ENCODE data around the gene MISP.

The MISP gene

DNA sequence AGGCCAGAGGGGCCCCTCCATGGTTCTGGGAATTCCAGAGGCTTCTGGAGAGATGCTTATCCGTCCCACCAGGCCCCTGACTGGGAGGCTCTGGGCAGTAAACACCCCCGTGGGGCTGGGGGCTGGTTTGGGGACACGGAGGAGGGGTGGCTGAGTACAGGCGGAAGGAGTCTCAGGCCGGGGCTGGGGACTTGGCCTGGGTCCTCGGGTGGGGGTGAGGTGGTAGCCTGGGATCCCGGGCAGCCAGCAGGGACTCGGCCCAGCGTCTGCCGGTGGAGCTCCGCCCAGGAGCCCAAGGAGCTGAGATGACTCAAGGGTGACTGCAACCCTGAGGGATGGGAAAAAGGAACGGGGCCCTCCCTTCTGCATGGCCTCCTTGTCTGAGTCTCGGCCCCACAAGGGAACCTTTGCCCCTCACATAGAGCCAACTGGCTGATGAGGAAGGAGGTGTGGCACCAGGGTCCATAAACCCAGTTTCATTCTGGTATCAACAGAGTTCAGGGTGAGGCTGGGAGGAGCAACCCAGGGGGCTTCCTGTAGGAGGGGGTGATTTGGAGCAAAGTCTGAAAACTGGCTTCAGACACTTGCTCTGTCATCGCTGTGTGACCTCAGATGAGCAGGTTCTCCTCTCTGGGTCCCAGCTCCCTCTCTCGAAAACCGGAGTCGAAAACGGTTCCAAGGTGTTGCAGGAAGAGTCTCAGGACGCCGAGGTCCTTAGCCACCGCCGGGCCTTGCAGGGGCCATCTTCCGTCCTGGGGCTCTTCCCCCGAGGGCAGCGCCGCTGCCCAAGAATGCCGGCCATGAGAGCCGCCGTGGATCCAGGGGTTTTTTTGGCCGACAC is 809 bp downstream of the MISP start:
- peak overlapping the region; percentile 97 for H3K27ac ChIP-seq
- DNase-seq (ENCODE audit: low spot score): peak; percentile 96
- TF ChIP-seq, protein P1, sequence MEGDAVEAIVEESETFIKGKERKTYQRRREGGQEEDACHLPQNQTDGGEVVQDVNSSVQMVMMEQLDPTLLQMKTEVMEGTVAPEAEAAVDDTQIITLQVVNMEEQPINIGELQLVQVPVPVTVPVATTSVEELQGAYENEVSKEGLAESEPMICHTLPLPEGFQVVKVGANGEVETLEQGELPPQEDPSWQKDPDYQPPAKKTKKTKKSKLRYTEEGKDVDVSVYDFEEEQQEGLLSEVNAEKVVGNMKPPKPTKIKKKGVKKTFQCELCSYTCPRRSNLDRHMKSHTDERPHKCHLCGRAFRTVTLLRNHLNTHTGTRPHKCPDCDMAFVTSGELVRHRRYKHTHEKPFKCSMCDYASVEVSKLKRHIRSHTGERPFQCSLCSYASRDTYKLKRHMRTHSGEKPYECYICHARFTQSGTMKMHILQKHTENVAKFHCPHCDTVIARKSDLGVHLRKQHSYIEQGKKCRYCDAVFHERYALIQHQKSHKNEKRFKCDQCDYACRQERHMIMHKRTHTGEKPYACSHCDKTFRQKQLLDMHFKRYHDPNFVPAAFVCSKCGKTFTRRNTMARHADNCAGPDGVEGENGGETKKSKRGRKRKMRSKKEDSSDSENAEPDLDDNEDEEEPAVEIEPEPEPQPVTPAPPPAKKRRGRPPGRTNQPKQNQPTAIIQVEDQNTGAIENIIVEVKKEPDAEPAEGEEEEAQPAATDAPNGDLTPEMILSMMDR (conservative IDR thresholded peaks at IDR 0.05; ENCODE audit: low read depth): no peak
- ChIA-PET CTCF (interaction anchor here (0.6 to 1.0 kb wide), 3 partner anchors 18 to 41 kb away, joined by 3 read pairs; no protein-coding TSS in a partner anchor), POLR2A (ENCODE audit: low non-redundant PET) (interaction anchor here (0.6 kb wide), 1 partner anchor 15 kb away, joined by 4 read pairs; no protein-coding TSS in a partner anchor)

DNA sequence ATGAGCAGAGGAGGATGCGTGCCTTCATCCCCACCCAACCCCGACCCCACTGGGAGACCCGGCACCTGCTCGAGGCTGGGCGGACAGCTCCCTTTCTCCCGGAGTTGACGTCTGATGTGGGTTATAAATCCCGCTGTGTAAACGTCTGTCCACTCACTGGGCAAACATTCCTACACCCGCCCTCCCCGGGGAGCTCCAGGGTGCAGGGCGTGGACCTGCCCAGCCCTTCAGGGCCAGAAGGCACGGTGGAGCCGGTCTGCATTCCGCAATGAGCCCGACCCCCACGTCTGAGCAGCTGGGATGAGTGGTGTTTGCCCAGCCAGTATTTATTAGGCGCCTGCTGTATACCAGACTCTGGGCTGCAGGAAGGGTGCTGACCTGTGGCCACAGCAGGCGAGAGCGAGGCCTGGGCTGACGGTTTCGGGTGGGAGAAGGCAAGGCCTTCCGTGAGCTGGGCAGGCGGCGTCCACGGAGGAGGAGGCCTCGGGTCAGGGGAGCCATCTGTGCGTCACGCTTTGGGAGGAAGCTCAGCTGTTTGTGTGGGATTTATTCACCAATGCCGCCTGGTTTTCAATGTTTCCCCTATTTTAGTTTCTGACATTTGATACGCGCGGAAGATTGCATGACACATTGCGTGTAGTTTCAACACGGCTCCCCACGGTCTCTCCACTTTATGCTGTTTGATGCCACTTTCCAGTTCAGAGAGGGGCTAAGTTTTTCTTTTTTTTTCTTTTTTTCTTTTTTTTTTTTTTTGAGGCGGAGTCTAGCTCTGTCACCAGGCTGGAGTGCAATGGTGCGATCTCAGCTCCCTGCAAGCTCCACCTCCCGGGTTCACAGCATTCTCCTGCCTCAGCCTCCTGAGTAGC is 2.0 kb downstream of the MISP start:
- TF ChIP-seq, protein P1 (conservative IDR thresholded peaks at IDR 0.05; ENCODE audit: low read depth): no peak
- H3K27ac ChIP-seq: peak overlapping the region; percentile 97
- peak; percentile 95 for DNase-seq (ENCODE audit: low spot score)
- POLR2A ChIA-PET (ENCODE audit: low non-redundant PET): interaction anchor here (0.5 to 1.1 kb wide), 3 partner anchors 11 to 31 kb away, joined by 3 to 6 read pairs (median 5); no protein-coding TSS in a partner anchor
- CTCF ChIA-PET: interaction anchor here (0.6 kb wide), 4 partner anchors 18 to 243 kb away, joined by 3 to 4 read pairs (median 3); no protein-coding TSS in a partner anchor

DNA sequence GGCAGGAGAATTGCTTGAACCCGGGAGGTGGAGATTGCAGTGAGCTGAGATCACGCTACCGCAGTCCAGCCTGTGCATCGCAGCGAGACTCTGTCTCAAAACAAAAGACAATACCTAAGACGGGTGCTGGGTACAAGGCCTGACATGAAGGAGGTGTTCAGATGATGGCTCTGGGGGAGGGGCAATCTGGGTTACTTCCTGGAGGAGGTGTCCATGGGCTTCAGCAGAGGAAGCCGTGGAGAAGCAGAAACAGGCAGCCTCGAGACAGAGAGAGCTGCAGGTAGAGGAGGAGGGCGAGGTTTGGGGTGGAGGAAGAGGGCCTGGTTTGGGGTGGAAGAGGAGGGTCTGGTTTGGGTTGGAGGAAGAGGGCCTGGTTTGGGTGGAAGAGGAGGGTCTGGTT is 3.6 kb downstream of the MISP start:
- CTCF ChIA-PET: no interaction called here

DNA sequence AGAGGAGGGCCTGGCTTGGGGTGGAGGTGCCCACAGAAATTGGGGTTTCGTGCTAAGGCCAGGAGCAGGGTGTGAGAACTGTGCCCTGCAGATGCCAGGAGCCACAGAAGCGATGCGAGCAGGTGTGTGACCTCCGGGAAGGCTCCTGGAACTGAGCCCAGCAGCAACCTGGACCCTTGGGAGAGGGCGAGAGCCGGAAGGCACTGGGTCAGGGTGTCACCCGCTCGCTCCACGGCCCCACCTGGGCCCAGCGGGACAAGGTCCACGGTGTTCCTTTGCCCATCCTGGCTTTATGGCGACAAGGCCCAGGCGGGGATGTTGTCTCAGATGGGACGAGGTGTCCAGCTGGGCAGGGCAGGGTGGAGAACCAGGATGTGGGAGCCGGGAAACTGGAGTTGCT is 4.2 kb downstream of the MISP start:
- ChIA-PET CTCF (interaction anchor here (0.6 kb wide), 1 partner anchor 104 kb away, joined by 3 read pairs; the partner anchor contains the start of gene CFD), POLR2A (ENCODE audit: low non-redundant PET) (no interaction called here)
- H3K27ac ChIP-seq: peak overlapping the region; percentile 97
- TF ChIP-seq, protein P1 (conservative IDR thresholded peaks at IDR 0.05; ENCODE audit: low read depth): no peak
- no peak for DNase-seq (ENCODE audit: low spot score)

More for the DNA sequence above, 3.6 kb downstream of the MISP start:
- POLR2A ChIA-PET (ENCODE audit: low non-redundant PET): no interaction called here
- no peak for DNase-seq (ENCODE audit: low spot score)
- TF ChIP-seq, protein P1 (conservative IDR thresholded peaks at IDR 0.05; ENCODE audit: low read depth): no peak
- H3K27ac ChIP-seq: peak overlapping the region; percentile 97

DNA sequence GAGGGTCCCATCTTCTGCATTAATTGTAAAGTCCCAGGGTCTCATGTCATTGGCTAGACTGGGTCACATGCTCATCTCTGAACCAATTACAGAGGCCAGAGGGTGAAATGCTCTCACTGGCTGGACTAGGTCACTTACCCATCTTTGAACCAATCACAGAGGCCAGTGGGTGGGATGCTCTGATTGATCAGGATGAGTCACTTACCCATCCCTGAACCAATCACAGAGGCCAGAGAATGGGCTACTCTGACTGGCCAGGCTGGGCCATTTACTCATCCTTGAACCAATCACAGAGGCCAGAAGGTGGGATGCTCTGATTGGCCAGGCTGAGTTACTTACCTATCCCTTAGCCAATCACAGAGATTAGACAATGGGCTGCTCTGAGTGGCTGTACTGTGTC is 5.3 kb downstream of the MISP start:
- ChIA-PET CTCF (no interaction called here), POLR2A (ENCODE audit: low non-redundant PET) (no interaction called here)

More for the DNA sequence above, 5.3 kb downstream of the MISP start:
- TF ChIP-seq, protein P1 (conservative IDR thresholded peaks at IDR 0.05; ENCODE audit: low read depth): no peak
- H3K27ac ChIP-seq: no peak overlapping the region; the same call in 1 of the 2 replicates
- DNase-seq (ENCODE audit: low spot score): peak; percentile 74

Measured in RWPE1 (cell line).